Embryonic facial prominence (tissue), 1 donor: ENCODE data around the gene YPEL2.
A peak's percentile ranks its signal among the peaks of the same experiment; 100 is the strongest.

Experiments
- DNase-seq: peaks from one replicate; pipeline ENCODE4 v3.0.0-alpha.2; 2016; ENCODE audit errors: extremely low spot score

YPEL2 gene

GRCh38 chr17:59431601-59432000 is 100.1 kb downstream of the YPEL2 start:
- DNase-seq: no peak

GRCh38 chr17:59432657-59433056 is 101.2 kb downstream of the YPEL2 start:
- no peak for DNase-seq

DNA sequence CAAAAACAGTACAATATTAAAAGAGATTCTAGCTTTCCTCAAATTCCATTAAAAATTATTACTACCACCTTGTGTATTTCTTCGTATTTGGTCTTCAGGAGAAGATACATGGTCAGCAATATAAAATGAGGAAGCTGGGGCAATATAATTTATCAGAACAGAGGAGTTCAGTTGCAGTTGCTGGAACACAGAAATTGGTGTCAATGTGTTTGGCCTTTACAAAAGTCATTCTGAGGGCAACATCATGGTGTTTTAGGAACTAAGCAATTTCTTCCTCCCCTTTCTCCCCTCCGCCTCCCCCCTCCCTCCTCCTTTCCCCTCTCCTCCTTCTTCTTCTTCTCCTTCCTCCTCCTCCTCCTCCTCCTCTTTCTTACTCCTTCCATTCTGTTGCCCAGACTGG is 102.1 kb downstream of the YPEL2 start:
- no peak for DNase-seq

DNA sequence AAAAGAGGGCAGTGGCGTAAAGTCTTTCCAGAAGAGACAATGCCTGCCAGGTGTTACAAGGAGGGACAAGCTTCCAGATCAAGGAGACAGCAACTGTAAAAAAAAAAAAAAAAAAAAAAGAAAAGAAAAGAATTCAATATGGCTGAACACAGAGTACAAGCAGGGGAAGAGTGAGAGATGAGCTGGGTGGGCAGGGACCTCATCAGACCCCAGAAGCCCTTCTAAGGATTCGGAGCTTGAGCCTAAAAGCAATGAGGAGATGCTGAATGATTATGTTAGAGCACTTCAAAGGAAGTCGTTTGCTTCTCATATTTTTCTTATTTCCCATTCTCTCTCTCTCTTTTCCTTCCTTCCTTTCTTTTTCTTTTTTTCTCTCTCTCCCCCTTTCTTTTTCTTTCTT is 103.0 kb downstream of the YPEL2 start:
- no peak for DNase-seq

DNA sequence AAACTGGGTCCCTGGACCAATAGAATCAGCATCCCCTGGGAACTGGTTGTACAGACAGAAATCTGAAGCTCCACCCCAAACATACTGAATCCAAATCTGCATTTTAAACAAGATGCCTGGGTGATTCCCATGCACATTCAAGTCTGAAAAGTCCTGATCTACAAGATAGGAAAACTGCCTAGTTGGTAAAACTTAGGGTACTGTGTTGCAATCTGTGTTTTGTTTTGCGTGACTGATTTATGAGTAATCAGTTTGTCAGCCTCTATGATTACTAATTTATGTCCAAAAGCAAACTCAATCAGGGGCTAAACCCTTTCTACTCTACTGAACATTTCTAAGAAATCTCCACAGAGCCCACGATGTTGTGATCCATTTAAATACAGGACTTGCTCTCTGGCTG is 103.8 kb downstream of the YPEL2 start:
- DNase-seq: no peak

DNA sequence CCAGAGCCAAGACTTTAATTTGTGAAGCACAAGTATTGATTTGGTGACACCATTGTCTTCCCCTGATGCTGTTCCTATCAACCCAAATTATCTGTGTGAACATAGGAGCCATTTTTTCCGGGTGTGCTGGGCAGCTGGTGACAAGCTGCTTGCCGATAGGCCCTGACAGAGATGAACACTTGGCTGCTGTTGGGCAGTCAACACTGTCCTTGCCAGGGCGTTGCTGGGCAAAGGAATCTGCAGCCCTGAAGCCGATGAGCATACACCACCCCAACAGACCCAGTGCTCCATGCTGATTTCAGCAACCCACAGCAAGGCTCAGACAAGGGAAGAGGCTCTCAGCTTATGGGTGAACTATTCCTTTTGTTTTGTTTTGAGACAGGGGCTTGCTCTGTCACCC is 105.4 kb downstream of the YPEL2 start:
- no peak for DNase-seq

GRCh38 chr17:59437791-59438281 is 106.4 kb downstream of the YPEL2 start:
- DNase-seq: no peak

- DNase-seq: no peak
Measured at GRCh38 chr17:59439262-59439661, 107.8 kb downstream of the YPEL2 start.

GRCh38 chr17:59439741-59440211 is 108.3 kb downstream of the YPEL2 start:
- no peak for DNase-seq

DNA sequence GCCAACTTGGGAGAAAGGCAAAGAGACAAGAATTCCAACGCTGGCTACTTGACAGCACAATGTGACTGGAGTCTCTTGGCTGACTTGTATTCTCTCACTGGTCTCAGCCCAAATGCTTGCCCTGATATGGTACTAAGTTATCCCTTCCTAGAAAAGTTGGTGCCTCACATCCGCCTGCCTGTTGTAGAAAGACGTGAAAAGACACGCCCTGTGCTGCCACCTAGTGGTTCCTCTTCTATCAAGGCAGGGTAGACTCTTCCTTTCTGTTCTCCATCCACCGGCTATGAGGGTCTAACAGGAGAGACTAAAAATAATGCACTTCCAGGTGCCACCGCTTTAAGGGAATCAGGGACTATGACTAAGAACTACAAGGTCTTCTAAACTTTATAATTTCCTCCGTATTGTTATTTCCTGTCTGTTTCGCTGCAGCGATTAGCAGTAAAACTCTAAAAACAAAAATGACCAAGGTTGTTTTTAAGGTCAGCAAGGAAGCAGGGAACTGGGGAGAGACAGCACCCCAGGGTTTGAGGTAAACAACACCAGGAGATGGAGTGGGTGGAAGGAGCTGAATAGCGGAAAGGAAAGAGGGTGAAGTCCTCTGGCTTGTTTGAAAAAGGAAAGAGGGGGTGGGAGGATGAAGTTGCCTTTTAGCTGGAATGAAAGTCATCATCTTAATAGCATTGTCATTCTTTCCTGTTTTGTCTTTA is 109.5 kb downstream of the YPEL2 start:
- peak; percentile 88 for DNase-seq

GRCh38 chr17:59441464-59442096 is 110.1 kb downstream of the YPEL2 start:
- no peak for DNase-seq

- DNase-seq: no peak
Measured at GRCh38 chr17:59443106-59443505, 111.7 kb downstream of the YPEL2 start.
